ENCODE measurements around the gene TLE7.

The TLE7 gene

DNA sequence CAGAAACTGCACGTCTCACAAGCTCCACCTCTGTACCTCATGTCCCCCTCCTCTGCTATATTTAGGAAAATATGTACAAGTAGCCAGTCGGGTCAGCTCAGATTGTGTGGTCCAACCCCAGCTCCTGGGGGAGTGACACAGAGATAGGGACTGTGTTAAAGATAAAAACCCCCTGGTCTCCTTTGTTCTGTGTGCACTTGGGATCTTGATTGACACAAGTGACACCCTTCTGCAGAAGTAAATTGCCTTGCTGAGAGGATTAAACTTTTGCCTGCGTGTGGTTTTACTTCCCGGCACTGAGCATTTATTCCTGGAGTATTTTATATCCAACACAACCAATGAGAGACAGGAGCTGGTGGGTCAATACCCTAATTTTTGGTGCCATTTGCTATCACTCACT lies 37.5 kb downstream of the TLE7 start:
- TF ChIP-seq, protein P1, sequence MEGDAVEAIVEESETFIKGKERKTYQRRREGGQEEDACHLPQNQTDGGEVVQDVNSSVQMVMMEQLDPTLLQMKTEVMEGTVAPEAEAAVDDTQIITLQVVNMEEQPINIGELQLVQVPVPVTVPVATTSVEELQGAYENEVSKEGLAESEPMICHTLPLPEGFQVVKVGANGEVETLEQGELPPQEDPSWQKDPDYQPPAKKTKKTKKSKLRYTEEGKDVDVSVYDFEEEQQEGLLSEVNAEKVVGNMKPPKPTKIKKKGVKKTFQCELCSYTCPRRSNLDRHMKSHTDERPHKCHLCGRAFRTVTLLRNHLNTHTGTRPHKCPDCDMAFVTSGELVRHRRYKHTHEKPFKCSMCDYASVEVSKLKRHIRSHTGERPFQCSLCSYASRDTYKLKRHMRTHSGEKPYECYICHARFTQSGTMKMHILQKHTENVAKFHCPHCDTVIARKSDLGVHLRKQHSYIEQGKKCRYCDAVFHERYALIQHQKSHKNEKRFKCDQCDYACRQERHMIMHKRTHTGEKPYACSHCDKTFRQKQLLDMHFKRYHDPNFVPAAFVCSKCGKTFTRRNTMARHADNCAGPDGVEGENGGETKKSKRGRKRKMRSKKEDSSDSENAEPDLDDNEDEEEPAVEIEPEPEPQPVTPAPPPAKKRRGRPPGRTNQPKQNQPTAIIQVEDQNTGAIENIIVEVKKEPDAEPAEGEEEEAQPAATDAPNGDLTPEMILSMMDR (IDR thresholded peaks at IDR 0.05): no peak

DNA sequence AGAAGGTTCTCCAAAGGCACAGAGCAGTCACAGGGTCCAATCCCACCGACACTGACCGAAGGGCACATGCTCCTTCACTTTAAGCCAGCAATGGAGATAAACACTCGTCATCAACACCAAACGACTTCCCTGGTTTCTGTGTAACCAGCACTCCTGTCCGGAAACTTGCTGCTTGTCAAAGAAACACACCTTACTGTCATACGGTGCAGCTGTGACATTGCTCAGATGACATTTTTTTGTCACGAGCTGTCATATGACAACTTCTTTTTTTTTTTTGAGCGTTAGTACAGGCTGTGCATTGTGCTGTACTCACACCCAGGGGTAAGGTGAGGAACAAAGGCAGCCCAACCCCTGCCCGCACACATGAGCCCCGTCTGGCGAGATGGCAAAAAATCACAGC lies 39.2 kb downstream of the TLE7 start:
- TF ChIP-seq, protein P1 (IDR thresholded peaks at IDR 0.05): no peak

DNA sequence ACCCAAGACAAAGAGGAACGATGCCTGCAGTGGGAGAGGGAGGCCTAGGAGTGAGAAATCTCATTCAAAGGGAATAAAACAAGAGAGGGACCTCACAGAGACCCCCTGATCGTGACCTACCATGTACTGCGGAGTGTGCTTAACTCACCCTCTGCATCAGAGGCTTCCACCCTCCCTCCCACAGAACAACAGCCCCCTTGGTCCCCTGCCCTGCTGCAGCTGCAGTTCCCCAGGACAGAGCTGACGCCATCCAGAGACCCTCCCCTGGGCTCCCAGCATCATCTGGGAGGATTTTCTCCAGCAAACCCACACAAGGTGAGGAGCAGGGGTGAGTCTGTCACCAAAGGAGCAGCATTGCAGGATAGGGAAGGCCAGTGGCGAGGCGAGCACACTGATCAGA lies 39.8 kb downstream of the TLE7 start:
- TF ChIP-seq, protein P1 (IDR thresholded peaks at IDR 0.05): no peak

DNA sequence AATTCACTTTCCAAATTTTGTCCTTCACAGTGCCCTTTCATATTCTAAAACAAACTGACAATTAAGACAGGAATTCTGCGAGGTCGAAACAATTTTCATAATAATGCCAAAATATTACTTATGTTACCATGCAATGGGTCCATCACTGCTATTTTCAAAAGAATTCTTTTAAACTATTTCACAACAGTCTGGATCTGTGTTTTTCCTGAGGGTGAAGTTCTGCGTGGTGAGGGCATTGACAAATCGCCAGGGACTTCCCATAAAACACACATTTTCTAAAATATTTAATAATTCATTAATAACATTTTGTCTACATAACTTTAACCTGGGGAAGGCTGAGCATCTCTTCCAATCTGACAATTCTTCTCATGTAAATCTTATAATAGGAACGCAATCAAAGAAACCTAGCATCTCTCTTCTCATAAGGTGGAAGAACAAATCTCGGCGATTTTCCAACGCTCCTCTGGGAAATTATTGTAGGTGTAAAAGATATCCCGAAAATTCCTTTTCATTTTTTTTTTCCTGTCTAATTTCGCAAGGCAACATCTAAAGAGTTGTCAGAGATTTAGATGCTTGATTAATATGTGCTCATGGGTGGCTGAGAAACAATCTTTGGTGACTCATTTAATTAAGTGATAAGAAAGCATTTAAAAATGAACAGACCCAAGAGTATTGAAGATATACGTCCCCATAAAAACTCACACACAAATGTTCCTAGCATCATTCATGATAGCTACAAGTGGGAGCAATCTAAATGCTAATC lies 41.9 kb downstream of the TLE7 start:
- TF ChIP-seq, protein P1 (IDR thresholded peaks at IDR 0.05): no peak

DNA sequence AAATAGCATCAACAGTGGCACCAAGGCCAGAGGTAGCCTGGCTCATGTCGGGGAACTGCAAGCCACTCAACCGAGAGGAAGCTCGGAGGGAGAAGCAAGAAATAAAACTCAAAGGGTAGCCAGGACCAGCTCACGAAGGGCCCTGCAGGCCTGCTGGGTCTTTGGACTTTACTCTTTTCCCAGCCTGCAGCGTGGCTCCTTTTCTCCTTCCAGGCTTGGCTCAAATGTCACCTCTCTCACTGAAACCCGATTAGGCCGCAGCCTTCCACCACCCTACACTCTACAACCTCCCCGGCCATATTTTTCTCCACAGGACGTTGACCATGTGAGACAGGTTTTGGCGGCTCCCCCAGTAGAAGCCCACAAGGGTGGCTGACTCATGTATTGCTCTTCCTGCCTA lies 45.3 kb downstream of the TLE7 start:
- TF ChIP-seq, protein P1 (IDR thresholded peaks at IDR 0.05): no peak

DNA sequence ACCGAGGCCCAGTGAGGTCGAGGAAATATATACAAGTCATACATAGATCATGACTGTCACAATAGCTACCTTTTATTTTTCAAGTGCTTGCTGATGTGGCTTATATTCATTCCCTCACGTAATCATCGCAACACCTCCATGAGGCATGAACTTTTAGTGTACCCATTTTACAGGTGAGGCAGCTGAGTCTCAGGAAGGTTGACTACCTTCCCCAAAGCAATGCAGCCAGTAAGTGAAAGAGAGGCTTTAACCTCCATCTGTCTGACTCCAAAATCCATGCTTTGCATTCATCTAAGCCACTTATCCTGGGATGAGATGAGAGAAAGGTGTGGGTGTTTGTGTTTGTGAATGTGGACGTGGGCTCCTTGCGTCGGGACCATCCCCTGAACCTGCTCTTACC lies 52.5 kb downstream of the TLE7 start:
- TF ChIP-seq, protein P1 (IDR thresholded peaks at IDR 0.05): no peak

DNA sequence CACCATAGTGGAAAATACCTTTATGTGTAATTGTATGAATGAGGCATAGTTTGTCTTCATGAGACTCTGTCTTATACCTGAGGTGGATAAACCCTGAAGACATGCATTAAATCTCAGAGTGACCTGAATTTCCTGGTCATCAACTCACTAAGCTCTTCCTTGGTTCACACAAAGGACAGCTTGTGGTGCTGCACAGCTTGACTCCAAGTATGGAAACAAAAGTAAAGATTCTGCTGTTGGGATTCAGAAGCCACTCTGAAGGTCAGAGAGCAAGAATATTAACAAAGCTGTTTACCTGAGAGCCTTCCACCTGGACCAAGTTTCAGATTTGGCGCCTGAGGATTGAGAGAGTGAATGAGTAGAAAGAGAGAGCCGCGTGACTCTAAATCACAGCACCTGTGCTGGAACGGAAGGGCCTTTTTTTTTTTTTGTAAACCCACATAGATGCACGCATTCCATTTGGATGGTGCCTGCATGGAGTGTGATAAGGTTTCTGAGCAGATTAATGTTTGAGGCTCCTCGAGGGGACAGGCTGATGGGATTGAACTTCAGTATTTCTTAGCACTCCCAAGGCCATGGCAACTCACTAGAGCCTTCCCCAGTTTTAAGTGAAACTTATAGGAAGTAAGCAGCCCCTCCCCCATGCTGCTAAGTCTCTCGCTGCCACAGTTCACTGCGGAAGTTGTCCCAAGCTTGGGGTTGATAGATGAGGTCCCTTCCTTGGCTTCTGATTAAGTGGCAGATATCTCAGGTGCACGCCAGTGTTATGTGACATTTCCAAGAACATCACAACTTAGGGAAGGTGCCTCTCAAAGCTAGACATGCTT lies 54.6 kb downstream of the TLE7 start:
- TF ChIP-seq, protein P1 (IDR thresholded peaks at IDR 0.05): no peak
